NB4 (cell line): ENCODE measurements around the gene PRICKLE2.

Experiments
- DNase-seq: peaks from one replicate; pipeline ENCODE4 v3.0.0; 2010; ENCODE audit warnings: low read depth
- H3K4me3 ChIP-seq: one replicate; pipeline ENCODE4 v1.5.1; 2011; ENCODE audit warnings: mild to moderate bottlenecking, low read depth, low read length, moderate library complexity
- MAX ChIP-seq: IDR thresholded peaks from 2 replicates; pipeline ENCODE4 v1.6.1; 2011; ENCODE audit warnings: low read depth, low read length
- MYC ChIP-seq: IDR thresholded peaks from 2 replicates; pipeline ENCODE4 v1.6.1; 2011; ENCODE audit warnings: low read depth, low read length
- POLR2A ChIP-seq: IDR thresholded peaks from 2 replicates; pipeline ENCODE4 v1.6.1; 2011; ENCODE audit warnings: mild to moderate bottlenecking; ENCODE audit not compliant: insufficient read length; ENCODE audit errors: extremely low read depth
- TF ChIP-seq, protein P1 (sequence below): IDR thresholded peaks from one replicate; pipeline ENCODE4 v1.5.1; 2012; ENCODE audit warnings: low read depth, low read length

The PRICKLE2 gene

DNA sequence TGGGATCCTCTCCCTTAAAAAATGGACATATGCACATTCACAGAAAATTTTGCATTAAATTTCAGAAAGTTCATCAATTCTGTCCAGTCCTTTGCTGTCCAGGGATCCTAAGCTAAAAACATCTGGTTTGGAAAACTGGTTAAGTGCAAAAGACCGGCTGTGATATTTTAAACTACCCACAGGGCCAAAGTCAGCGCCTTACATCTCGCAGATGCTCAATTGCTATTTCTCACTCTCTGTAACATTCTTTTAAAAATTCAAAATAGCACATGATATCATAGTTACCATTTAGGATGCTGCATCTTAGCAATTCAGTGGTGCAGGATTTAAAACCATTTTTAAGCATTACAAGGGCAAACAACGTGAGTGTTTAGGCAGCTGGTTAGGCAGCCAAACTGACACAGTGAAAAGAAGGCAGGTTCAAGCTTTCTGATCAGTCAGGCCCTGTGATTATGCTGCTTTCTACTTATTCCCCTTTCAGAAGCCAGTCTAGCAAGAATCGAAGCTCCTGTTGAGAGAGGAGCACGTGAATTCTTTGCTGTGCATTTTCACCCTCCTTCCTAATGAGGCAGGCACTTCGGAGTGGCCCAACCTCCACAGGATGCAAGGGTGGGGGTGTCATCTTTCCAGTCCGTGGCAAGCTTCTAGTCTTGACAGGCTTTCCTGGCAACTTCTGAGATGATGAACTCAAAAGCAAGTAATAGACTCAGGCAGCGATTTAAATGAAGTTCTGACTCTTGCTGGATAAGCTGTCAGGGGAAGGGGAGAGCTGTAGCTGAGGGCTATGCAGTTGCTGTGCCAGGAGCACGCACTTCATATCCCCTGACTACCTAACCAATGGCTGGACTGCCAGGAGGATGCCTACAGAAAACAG, 8.8 kb downstream of the PRICKLE2 start:
- no peak for DNase-seq
- no peak for TF ChIP-seq MAX
- no peak for TF ChIP-seq POLR2A
- TF ChIP-seq, protein P1, sequence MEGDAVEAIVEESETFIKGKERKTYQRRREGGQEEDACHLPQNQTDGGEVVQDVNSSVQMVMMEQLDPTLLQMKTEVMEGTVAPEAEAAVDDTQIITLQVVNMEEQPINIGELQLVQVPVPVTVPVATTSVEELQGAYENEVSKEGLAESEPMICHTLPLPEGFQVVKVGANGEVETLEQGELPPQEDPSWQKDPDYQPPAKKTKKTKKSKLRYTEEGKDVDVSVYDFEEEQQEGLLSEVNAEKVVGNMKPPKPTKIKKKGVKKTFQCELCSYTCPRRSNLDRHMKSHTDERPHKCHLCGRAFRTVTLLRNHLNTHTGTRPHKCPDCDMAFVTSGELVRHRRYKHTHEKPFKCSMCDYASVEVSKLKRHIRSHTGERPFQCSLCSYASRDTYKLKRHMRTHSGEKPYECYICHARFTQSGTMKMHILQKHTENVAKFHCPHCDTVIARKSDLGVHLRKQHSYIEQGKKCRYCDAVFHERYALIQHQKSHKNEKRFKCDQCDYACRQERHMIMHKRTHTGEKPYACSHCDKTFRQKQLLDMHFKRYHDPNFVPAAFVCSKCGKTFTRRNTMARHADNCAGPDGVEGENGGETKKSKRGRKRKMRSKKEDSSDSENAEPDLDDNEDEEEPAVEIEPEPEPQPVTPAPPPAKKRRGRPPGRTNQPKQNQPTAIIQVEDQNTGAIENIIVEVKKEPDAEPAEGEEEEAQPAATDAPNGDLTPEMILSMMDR, result no peak
- no peak overlapping the region for H3K4me3 ChIP-seq

DNA sequence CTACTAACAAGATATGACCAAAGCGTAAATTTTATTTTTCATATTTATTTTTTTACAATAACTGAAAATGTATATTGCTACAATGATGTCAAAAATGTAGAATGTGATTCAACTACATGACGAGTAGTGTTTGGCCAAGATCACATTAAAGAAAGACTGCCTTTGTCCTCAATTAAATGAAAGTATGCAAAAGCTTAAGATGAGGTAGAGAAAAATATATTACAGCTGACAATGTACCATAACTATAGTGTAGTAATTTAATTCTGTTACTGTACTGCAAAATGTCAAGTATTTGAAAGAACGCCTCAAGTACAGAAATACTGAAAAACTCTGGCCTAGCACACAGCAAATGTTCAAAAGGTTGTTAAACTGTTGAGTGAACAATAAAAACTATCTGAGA, 9.7 kb downstream of the PRICKLE2 start:
- no peak for DNase-seq
- H3K4me3 ChIP-seq, result no peak overlapping the region
- no peak for TF ChIP-seq POLR2A
- TF ChIP-seq, protein P1, result no peak

DNA sequence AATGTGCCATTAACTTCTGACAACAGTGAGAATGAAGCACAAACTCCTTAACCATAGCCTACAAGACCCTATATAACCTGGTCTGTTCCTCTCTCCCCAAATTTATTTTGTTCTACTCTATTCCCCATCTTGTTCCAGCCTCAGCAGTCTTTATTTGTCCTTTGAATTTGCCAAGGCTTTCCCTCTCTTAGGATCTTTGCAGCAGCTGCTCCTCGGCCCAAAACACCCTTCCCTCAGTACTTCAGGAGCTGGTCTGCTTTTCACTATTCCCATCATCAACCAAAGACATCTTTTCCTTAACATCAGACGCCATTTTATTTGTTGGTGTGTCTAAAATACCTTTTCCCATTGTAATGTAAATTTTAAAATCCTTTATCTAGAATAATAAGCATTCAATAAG, 10.2 kb downstream of the PRICKLE2 start:
- TF ChIP-seq MAX, result no peak
- no peak for TF ChIP-seq MYC
- no peak for TF ChIP-seq POLR2A
- TF ChIP-seq, protein P1, result no peak
- no peak overlapping the region for H3K4me3 ChIP-seq
- no peak for DNase-seq

- TF ChIP-seq MYC, result no peak
- TF ChIP-seq, protein P1, result no peak
- no peak for TF ChIP-seq POLR2A
- no peak for TF ChIP-seq MAX
- DNase-seq, result peak; percentile 7
- no peak overlapping the region for H3K4me3 ChIP-seq
Observed at GRCh38 chr3:64214381-64215018, 10.8 kb downstream of the PRICKLE2 start.

DNA sequence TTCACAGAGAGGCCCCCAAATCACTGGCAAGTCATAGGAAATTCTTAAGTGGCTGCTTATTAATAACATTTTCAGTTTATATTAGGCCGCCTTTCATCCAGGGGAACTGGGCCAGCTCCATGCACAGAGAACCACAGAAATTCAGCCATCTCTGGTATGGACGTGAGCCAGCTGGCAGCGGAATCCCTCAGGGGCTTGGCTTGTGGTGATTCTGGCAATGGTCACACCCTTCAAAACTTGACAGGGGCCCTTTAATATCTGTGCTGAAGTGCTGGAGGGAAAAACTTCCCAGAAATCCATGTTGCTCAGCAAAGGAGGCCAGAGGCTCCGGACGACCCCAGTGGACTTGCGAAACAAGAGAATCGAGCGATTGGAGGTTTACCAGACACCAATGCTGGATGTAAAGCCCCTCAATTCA, 11.3 kb downstream of the PRICKLE2 start:
- DNase-seq, result no peak
- no peak for TF ChIP-seq MYC
- no peak for TF ChIP-seq POLR2A
- TF ChIP-seq, protein P1, result no peak
- no peak for TF ChIP-seq MAX
- H3K4me3 ChIP-seq, result no peak overlapping the region
